ENCODE data around the gene WIPF2.
A peak's percentile ranks its signal among the peaks of the same experiment; 100 is the strongest.

DNA sequence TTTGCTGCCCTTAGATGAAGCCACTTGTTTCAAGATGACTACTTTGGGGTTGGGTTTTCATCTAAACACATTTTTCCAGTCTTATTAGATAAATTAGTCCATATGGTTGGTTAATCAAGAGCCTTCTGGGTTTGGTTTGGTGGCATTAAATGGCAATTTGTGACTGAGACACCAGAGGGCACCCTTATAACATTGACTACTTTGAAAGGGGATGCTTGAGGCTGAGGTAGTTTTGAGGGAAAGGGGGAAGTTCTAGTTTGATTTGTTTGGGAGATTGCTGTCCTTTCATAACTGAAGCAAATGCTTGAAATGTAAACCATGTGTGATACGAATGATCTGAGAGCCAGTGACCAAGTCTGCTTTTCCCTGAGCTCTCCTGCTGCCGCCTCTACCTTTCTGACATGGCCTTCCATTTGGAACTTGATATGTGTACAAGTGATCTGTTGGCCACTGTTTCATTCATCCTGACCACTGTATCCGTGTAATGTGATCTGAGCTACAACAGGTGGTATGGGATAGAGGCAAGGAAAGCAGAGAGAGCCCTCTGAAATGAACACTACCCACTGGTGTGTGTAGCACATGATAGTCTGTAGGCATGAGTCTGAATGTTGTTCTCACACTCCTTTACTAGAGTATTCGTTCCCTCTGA is 84.0 kb downstream of the WIPF2 start:
- TF ChIP-seq, protein P1, sequence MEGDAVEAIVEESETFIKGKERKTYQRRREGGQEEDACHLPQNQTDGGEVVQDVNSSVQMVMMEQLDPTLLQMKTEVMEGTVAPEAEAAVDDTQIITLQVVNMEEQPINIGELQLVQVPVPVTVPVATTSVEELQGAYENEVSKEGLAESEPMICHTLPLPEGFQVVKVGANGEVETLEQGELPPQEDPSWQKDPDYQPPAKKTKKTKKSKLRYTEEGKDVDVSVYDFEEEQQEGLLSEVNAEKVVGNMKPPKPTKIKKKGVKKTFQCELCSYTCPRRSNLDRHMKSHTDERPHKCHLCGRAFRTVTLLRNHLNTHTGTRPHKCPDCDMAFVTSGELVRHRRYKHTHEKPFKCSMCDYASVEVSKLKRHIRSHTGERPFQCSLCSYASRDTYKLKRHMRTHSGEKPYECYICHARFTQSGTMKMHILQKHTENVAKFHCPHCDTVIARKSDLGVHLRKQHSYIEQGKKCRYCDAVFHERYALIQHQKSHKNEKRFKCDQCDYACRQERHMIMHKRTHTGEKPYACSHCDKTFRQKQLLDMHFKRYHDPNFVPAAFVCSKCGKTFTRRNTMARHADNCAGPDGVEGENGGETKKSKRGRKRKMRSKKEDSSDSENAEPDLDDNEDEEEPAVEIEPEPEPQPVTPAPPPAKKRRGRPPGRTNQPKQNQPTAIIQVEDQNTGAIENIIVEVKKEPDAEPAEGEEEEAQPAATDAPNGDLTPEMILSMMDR (IDR thresholded peaks at IDR 0.05; ENCODE audit: low read depth, low read length), result peak; percentile 57
- no peak for TF ChIP-seq POLR2A (IDR thresholded peaks at IDR 0.05; ENCODE audit: extremely low read depth, insufficient read length)

Data from NB4 (cell line).